Measurements from ENCODE around the gene CDK16. TPM values are rescaled to one million over a fixed set of nuclear protein-coding genes. Genes with fewer than 3 reads are reported as not detected.

Gene CDK16
- total RNA-seq, 2 experiments from 2014 or later, result 59.6 to 60.0 TPM

DNA sequence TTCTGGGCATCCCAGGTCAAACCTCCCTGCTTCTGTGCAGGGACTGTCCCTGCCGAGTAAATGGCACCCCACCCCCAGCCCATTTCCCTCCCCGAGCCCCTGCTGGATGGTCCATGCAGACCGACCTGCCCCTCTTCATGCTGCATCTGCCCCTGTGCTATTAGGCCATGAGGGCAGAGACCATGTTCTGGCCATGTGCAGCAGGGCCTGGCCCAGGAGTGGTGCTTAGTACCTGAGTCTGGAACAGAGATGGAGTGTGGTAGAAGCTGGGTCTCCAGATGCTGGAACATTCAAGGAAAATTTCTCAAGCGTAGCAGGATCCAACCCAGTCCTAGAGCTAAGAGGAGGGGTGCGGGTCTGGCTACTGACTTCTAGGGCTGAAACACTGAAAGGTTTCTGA, 40.1 kb upstream of the CDK16 start:
- ChIA-PET POLR2A (no interaction called here), CTCF (no interaction called here)
- Mint-ChIP-seq H3K9me3 (no peaks in the 10 kb centered on the region), H3K36me3 (ENCODE audit: low read depth) (peaks cover 38% of the 10 kb centered on the region), H3K4me1 (no peaks in the 10 kb centered on the region), H3K27ac (no peak overlapping the region), H3K4me3 (no peak overlapping the region), H3K27me3 (no peaks in the 10 kb centered on the region)
- no peak for DNase-seq

DNA sequence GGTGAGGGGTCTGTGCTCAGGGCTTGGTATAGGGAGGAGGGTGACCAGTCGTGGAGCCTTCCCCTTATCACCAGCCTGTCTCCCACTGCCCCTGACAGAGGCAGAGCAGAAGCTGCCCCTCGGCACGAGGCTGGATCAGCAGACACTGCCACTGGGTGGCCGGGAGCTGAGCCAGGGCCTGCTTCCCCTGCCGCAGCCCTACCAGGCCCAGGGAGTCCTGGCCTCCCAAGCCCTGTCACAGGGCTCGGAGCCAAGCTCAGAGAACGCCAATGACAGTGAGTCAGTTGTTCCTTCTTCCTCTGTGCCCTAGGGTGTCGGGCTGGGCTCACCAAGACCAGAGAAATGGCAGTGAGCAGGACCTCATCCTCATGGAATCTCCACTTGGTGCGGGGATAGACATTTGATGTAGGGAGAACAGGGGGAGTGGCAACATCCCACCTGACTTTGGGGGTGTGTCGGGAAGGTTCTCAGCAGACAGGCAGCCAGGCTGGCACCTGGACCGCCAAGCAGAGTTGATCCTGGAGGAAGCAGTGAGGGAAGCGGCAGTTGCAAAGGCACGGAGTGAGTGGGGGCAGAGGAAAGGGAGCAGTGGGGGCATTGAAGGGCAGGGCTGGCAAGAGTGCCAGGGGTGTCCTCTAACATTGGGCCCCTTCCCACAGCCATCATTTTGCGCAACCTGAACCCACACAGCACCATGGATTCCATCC, 39.1 kb upstream of the CDK16 start:
- Mint-ChIP-seq H3K27ac (no peak overlapping the region), H3K27me3 (no peaks in the 10 kb centered on the region), H3K9me3 (no peaks in the 10 kb centered on the region), H3K4me3 (no peak overlapping the region), H3K36me3 (ENCODE audit: low read depth) (peaks cover 38% of the 10 kb centered on the region), H3K4me1 (no peaks in the 10 kb centered on the region)
- ChIA-PET CTCF (no interaction called here), POLR2A (no interaction called here)
- DNase-seq, result no peak

DNA sequence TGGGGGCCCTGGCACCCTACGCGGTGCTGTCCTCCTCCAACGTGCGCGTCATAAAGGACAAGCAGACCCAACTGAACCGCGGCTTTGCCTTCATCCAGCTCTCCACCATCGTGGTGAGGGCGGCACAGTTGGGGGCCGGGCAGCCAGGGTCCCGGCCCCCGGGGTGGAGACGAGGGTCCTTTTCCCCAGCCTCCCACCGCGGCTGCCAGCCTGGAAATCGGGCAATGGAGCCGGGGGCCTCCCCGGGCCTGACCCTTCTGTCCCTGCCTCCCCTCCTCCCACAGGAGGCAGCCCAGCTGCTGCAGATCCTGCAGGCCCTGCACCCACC, 38.6 kb upstream of the CDK16 start:
- Mint-ChIP-seq H3K27me3 (no peaks in the 10 kb centered on the region), H3K9me3 (no peaks in the 10 kb centered on the region), H3K4me1 (no peaks in the 10 kb centered on the region), H3K36me3 (ENCODE audit: low read depth) (peaks cover 38% of the 10 kb centered on the region), H3K4me3 (no peak overlapping the region), H3K27ac (no peak overlapping the region)
- DNase-seq, result no peak
- ChIA-PET CTCF (no interaction called here), POLR2A (no interaction called here)

DNA sequence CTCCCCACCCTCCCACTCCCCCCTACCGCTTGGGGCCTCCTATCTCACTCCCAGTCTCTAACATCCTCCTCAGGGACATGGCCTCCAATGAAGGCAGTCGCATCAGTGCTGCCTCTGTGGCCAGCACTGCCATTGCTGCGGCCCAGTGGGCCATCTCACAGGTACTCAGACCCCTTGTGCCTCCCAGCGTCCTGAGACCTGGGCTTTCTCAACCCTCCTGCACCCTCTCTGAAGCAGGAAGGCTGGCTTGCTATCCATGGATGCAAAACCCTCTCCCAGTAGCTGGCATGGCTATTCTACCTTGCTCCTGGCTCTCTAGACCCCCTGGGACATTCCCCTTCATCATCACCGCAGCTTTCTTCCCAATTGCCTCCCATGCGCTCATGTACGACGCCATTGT, 38.1 kb upstream of the CDK16 start:
- H3K9me3 Mint-ChIP-seq, result no peaks in the 10 kb centered on the region
- peaks cover 38% of the 10 kb centered on the region for H3K36me3 Mint-ChIP-seq (ENCODE audit: low read depth)
- ChIA-PET POLR2A (no interaction called here), CTCF (no interaction called here)
- no peak for DNase-seq
- no peak overlapping the region for H3K4me3 Mint-ChIP-seq
- no peaks in the 10 kb centered on the region for H3K27me3 Mint-ChIP-seq
- no peaks in the 10 kb centered on the region for H3K4me1 Mint-ChIP-seq
- H3K27ac Mint-ChIP-seq, result no peak overlapping the region

DNA sequence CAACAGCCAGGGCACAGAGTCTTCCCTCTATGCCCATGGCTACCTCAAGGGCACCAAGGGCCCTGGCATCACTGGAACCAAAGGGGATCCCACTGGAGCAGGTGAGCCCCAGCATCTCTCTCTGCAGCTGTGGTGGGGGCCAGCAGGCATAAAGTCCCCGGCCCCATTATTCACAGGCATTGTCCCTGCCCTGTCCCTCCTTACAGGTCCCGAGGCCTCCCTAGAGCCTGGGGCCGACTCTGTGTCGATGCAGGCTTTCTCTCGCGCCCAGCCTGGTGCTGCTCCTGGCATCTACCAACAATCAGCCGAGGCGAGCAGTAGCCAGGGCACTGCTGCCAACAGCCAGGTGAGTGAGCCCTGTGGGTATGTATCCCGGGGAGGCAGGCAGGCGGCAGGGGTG, 37.2 kb upstream of the CDK16 start:
- POLR2A ChIA-PET, result no interaction called here
- Mint-ChIP-seq H3K9me3 (no peaks in the 10 kb centered on the region), H3K4me3 (no peak overlapping the region), H3K4me1 (no peaks in the 10 kb centered on the region), H3K36me3 (ENCODE audit: low read depth) (peaks cover 38% of the 10 kb centered on the region), H3K27me3 (no peaks in the 10 kb centered on the region), H3K27ac (no peak overlapping the region)
- no peak for DNase-seq
- CTCF ChIA-PET, result no interaction called here

DNA sequence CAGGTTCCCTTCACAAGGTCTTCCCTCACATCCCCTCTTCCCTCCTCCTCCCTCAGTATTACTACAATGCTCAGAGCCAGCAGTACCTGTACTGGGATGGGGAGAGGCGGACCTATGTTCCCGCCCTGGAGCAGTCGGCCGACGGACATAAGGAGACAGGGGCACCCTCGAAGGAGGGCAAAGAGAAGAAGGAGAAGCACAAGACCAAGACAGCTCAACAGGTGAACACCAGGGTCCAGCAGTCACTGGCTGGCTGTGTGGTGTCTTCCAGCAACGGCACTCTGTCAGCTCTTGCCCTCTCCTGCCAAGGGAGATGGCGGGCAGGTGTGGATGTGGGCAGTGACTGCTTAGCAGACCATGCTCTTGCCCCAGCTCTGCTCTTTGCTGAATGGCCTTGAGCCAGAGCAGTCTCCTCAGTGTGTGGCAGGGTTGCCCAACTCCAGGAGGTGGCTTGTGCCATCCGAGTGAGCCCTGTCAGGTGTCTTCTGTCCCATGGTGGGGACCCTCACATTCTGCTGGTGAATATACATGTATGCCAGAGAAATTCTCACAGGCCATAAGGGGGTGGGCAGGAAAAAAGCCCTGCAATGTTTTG, 36.3 kb upstream of the CDK16 start:
- no peak overlapping the region for H3K4me3 Mint-ChIP-seq
- no peak overlapping the region for H3K27ac Mint-ChIP-seq
- H3K27me3 Mint-ChIP-seq, result no peaks in the 10 kb centered on the region
- CTCF ChIA-PET, result no interaction called here
- POLR2A ChIA-PET, result no interaction called here
- H3K9me3 Mint-ChIP-seq, result no peaks in the 10 kb centered on the region
- DNase-seq, result no peak
- peaks cover 36% of the 10 kb centered on the region for H3K36me3 Mint-ChIP-seq (ENCODE audit: low read depth)
- H3K4me1 Mint-ChIP-seq, result no peaks in the 10 kb centered on the region

DNA sequence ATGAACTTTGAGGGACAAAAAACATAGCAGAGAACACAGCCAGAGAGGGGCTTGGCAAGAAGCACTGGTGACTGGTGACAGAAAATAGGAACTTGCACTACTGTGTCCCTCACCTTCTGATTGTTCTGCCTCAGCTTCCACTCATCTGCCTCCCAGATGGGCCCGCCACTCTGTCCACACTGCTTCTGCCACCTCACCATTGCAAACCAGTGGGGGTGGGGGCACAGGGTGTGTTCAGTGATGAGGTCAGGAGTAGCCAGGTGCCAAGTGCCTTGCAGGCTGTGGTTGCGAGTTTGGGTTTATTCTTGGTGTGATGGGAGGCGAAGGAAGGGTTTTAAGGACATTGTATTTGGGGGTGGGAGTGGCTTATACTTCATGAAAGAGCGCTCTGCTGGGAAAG, 34.0 kb upstream of the CDK16 start:
- no peak overlapping the region for H3K4me3 Mint-ChIP-seq
- H3K27me3 Mint-ChIP-seq, result no peaks in the 10 kb centered on the region
- ChIA-PET CTCF (no interaction called here), POLR2A (no interaction called here)
- no peaks in the 10 kb centered on the region for H3K4me1 Mint-ChIP-seq
- no peaks in the 10 kb centered on the region for H3K9me3 Mint-ChIP-seq
- H3K36me3 Mint-ChIP-seq (ENCODE audit: low read depth), result peaks cover 22% of the 10 kb centered on the region
- H3K27ac Mint-ChIP-seq, result no peak overlapping the region
- DNase-seq, result no peak

DNA sequence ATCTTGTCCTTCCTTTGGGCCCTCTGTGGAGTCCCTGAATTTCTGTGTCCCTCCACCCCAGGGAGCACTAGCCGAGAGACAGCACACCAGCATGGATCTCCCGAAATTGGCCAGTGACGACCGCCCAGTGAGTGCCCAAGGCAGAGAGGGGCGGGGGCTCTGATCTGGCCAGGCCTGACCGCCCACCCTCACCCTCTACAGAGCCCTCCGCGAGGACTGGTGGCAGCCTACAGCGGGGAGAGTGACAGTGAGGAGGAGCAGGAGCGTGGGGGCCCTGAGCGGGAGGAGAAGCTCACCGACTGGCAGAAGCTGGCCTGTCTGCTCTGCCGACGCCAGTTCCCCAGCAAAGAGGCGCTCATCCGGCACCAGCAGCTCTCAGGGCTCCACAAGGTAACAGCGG, 33.2 kb upstream of the CDK16 start:
- H3K9me3 Mint-ChIP-seq, result no peaks in the 10 kb centered on the region
- H3K27ac Mint-ChIP-seq, result no peak overlapping the region
- no peak overlapping the region for H3K4me3 Mint-ChIP-seq
- ChIA-PET POLR2A (no interaction called here), CTCF (no interaction called here)
- peaks cover under 1% of the 10 kb centered on the region for H3K4me1 Mint-ChIP-seq
- no peaks in the 10 kb centered on the region for H3K27me3 Mint-ChIP-seq
- no peak for DNase-seq
- H3K36me3 Mint-ChIP-seq (ENCODE audit: low read depth), result peaks cover 20% of the 10 kb centered on the region

DNA sequence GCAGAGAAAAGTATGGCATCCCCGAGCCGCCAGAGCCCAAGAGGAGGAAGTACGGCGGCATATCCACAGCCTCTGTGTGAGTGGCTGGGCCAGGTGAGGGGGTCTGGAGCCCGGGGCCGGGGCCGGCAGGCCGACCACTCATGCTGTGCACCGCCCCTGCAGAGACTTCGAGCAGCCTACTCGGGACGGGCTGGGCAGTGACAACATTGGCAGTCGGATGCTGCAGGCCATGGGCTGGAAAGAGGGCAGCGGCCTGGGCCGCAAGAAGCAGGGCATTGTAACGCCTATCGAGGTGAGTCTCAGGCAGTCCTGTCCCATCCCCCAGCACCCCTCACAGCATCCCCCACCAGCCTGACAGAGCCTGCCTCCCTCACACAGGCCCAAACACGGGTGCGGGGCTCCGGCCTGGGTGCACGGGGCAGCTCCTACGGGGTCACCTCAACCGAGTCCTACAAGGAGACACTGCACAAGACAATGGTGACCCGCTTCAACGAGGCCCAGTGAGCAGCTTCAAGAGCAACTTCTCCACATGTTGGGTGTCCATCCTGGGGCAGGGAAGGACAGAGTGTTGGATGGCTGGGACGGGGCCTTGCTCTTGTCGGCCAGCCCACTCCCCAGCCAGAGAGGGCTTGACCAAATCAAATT, 32.3 kb upstream of the CDK16 start:
- Mint-ChIP-seq H3K4me1 (peaks cover 6% of the 10 kb centered on the region), H3K9me3 (no peaks in the 10 kb centered on the region), H3K4me3 (no peak overlapping the region), H3K27me3 (no peaks in the 10 kb centered on the region), H3K27ac (no peak overlapping the region), H3K36me3 (ENCODE audit: low read depth) (peaks cover 14% of the 10 kb centered on the region)
- POLR2A ChIA-PET, result interaction anchor here (0.7 kb wide), 1 partner anchor 32 kb away, joined by 3 read pairs; no protein-coding TSS in a partner anchor
- CTCF ChIA-PET, result no interaction called here
- DNase-seq, result no peak

DNA sequence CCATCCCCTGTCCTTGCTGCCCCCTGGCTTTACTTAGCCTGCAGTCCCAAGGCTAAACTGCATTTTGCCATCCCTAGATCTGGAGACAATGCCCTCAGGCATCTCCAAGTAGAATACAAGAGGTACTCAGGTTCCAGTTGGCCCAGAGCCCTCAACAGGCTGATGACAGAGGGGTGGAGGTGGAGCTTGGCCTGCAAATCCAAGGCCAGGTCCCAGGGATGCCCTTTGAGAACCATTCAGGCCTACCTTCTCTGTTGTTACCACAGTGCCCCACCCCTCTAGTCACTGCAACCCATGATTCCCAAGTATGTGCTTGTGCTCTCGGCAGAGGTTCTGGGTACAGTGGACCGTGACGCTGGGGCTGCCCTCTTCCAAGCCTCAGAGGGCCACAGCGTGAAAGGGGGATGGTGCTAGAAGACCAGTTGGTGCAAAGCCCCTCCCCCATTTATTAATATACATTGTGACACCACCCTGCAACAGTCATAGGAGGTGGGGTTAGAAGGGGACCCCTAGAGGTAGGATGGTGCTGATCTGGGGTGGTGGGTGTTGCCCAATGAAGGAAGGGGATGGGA, 31.3 kb upstream of the CDK16 start:
- CTCF ChIA-PET, result no interaction called here
- H3K4me1 Mint-ChIP-seq, result peaks cover 7% of the 10 kb centered on the region
- no peak overlapping the region for H3K27ac Mint-ChIP-seq

DNA sequence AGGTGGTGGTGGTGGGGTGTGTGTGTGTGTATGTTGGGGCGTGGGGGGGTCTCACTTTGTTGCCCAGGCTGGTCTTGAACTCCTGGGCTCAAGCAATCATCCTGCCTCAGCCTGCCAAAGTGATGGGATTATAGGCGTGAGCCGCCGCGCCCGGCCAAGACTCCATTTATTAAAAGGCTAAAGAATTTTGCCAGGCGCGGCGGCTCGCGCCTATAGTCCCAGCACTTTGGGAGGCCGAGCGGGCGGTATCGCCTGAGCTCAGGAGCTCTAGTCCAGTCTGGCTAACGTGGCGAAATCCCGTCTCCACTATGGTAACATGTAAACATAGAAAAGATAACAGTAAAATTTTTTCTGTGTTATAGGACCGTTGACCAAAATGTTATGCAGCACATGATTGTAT, 28.6 kb upstream of the CDK16 start:
- CTCF ChIA-PET, result interaction anchor here (0.8 kb wide), 1 partner anchor 28 kb away, joined by 3 read pairs; no protein-coding TSS in a partner anchor
- peaks cover 19% of the 10 kb centered on the region for H3K36me3 Mint-ChIP-seq (ENCODE audit: low read depth)
- no peak overlapping the region for H3K4me3 Mint-ChIP-seq
- peaks cover 25% of the 10 kb centered on the region for H3K4me1 Mint-ChIP-seq
- no peak for DNase-seq
- H3K9me3 Mint-ChIP-seq, result no peaks in the 10 kb centered on the region
- no peaks in the 10 kb centered on the region for H3K27me3 Mint-ChIP-seq
- POLR2A ChIA-PET, result interaction anchor here (0.9 to 2.7 kb wide), 9 partner anchors 11 to 334 kb away, joined by 3 to 38 read pairs (median 8); partner anchors contain the start of genes CDK16, NDUFB11, RBM10 and USP11
- H3K27ac Mint-ChIP-seq, result no peak overlapping the region

More for the DNA sequence above, 31.3 kb upstream of the CDK16 start:
- no peaks in the 10 kb centered on the region for H3K9me3 Mint-ChIP-seq
- peaks cover 14% of the 10 kb centered on the region for H3K36me3 Mint-ChIP-seq (ENCODE audit: low read depth)
- H3K27me3 Mint-ChIP-seq, result no peaks in the 10 kb centered on the region
- H3K4me3 Mint-ChIP-seq, result no peak overlapping the region
- POLR2A ChIA-PET, result interaction anchor here (2.3 kb wide), 1 partner anchor 42 kb away, joined by 11 read pairs; the partner anchor contains the start of genes NDUFB11 and RBM10
- DNase-seq, result no peak

DNA sequence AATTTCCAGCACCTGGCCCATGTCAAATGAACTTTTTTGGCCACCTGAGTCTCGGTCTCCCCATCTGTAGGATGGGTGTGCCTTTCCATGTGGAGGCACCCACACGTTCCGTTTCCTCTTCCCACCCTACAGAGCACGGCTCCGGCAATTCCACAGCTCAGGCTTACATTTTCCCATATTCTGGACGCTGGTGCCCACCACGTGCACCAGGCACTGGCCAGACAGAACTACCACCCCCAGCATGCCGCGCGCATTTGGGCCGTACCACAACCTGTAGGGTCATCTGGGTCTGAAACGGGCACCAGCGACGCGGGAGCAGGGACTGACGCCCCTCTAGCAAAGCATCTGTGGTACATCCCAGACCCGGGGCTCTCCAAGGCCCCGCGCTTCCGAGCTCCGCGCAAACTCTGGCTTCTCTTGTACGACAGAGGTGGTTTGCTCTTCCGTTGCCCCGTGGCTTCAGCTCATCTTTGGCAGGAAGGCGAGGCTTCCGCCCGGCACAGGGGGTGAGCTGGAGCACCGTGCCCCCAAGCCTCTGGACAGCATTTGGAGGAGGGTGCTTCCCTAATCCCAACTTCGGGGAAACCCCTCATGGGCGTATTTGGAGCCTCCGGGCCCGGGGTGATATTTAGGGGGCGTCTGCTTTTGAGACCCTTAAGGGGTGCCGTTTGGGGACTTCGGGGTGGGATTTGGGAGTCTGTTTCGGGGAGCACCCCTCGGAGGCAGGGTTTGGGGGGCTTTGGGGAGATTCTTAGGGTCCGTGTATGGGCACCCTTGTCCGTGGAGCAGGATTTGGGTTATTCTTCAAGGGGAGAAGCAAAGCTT, 27.8 kb upstream of the CDK16 start:
- H3K36me3 Mint-ChIP-seq (ENCODE audit: low read depth), result peaks cover 21% of the 10 kb centered on the region
- H3K27ac Mint-ChIP-seq, result peak overlapping the region; percentile 88
- H3K4me3 Mint-ChIP-seq, result peak overlapping the region; percentile 85
- POLR2A ChIA-PET, result interaction anchor here (0.8 to 2.7 kb wide), 16 partner anchors 10 to 646 kb away, joined by 3 to 38 read pairs (median 4); partner anchors contain the start of genes CDK16, ELK1, NDUFB11 and RBM10
- peaks cover 31% of the 10 kb centered on the region for H3K4me1 Mint-ChIP-seq
- CTCF ChIA-PET, result interaction anchor here (0.8 to 1.7 kb wide), 8 partner anchors 27 to 333 kb away, joined by 3 to 8 read pairs (median 3); partner anchors contain the start of genes NDUFB11 and RBM10
- H3K9me3 Mint-ChIP-seq, result no peaks in the 10 kb centered on the region
- H3K27me3 Mint-ChIP-seq, result no peaks in the 10 kb centered on the region
- peak; percentile 84 for DNase-seq

Data from activated CD4-positive, alpha-beta memory T cell treated with anti-CD3 and anti-CD28 coated beads, Interleukin-2, amount 10 ng/mL, durations not matched to agents 7 days and 5 days (primary cell).